AG08395 (cell line): ENCODE measurements around the gene MACO1.

Experiments used
- DNase-seq: peaks from one replicate; pipeline ENCODE4 v3.0.0; 2012; ENCODE audit warnings: mixed read lengths, low spot score

Gene MACO1

GRCh38 chr1:25524568-25525360, 94.1 kb downstream of the MACO1 start:
- no peak for DNase-seq

GRCh38 chr1:25525361-25525688, 94.6 kb downstream of the MACO1 start:
- DNase-seq = no peak

GRCh38 chr1:25526753-25527152, 96.1 kb downstream of the MACO1 start:
- no peak for DNase-seq

GRCh38 chr1:25527226-25527846, 96.6 kb downstream of the MACO1 start:
- DNase-seq = no peak

GRCh38 chr1:25527946-25528595, 97.4 kb downstream of the MACO1 start:
- no peak for DNase-seq

GRCh38 chr1:25528881-25529517, 98.3 kb downstream of the MACO1 start:
- DNase-seq = no peak

- DNase-seq = no peak
Observed at GRCh38 chr1:25529518-25530185, 99.0 kb downstream of the MACO1 start.

GRCh38 chr1:25530186-25531081, 99.7 kb downstream of the MACO1 start:
- no peak for DNase-seq

GRCh38 chr1:25531082-25531461, 100.4 kb downstream of the MACO1 start:
- DNase-seq = no peak

- no peak for DNase-seq
Observed at GRCh38 chr1:25532970-25533369, 102.3 kb downstream of the MACO1 start.

- DNase-seq = no peak
Observed at GRCh38 chr1:25533775-25534409, 103.2 kb downstream of the MACO1 start.

GRCh38 chr1:25534410-25534788, 103.7 kb downstream of the MACO1 start:
- no peak for DNase-seq

- DNase-seq = no peak
Observed at GRCh38 chr1:25536124-25536523, 105.4 kb downstream of the MACO1 start.

- no peak for DNase-seq
Observed at GRCh38 chr1:25537153-25537831, 106.6 kb downstream of the MACO1 start.

GRCh38 chr1:25538191-25538767, 107.6 kb downstream of the MACO1 start:
- no peak for DNase-seq

GRCh38 chr1:25540750-25541342, 110.1 kb downstream of the MACO1 start:
- DNase-seq = no peak

GRCh38 chr1:25541425-25541824, 110.7 kb downstream of the MACO1 start:
- DNase-seq = no peak

- no peak for DNase-seq
Observed at GRCh38 chr1:25541889-25542658, 111.4 kb downstream of the MACO1 start.

GRCh38 chr1:25543005-25543424, 112.3 kb downstream of the MACO1 start:
- DNase-seq = no peak
